DND-41 (cell line): Measurements from ENCODE around the gene PLEKHJ1.
"Not testable (repeated sequence)": the region's sequence is repeated elsewhere in the genome, so short reads cannot be mapped to it uniquely, and the experiment has no call there.

Experiments
- ATAC-seq: fragments of 200-7000 bp; cut with Tn5 transposase; 3 replicates; pipeline ENCODE4 v1.9.1; 2021; ENCODE audit warnings: low read depth; ENCODE audit not compliant: insufficient read depth
- DNase-seq: peaks from one replicate; pipeline ENCODE4 v3.0.0-alpha.2; 2020
- H2AFZ ChIP-seq: 2 replicates; pipeline ENCODE4 v1.6.0; 2012; ENCODE audit warnings: low read depth, low read length
- H3K27ac ChIP-seq: 2 replicates; pipeline ENCODE4 v1.5.1; 2012; ENCODE audit warnings: low read length, inconsistent platforms
- H3K27me3 ChIP-seq: fragments of 200-600 bp; sonication (generic); 2 replicates; pipeline ENCODE4 v1.6.0; 2012; ENCODE audit warnings: low read length, mild to moderate bottlenecking, inconsistent platforms; ENCODE audit not compliant: insufficient read depth, poor library complexity
- H3K36me3 ChIP-seq: 2 replicates; pipeline ENCODE4 v1.5.1; 2012; ENCODE audit warnings: low read length, inconsistent platforms; ENCODE audit not compliant: insufficient read depth
- H3K4me1 ChIP-seq: 2 replicates; pipeline ENCODE4 v1.5.1; 2012; ENCODE audit warnings: mild to moderate bottlenecking, low read length; ENCODE audit not compliant: insufficient read depth
- H3K4me2 ChIP-seq: 2 replicates; pipeline ENCODE4 v1.6.0; 2012; ENCODE audit warnings: mild to moderate bottlenecking, moderate library complexity, low read length, inconsistent platforms; ENCODE audit not compliant: insufficient read depth
- H3K4me3 ChIP-seq, 2 experiments: fragments of 200-600 bp in 1 of 2; shearing (Covaris generic) in 1 of 2; 2 replicates each; pipeline ENCODE4 v1.5.1; 2012 to 2016; ENCODE audit warnings: inconsistent platforms in 2 of 2, low read length in 2 of 2, mild to moderate bottlenecking in 2 of 2, low read depth in 1 of 2, moderate library complexity in 1 of 2
- H3K79me2 ChIP-seq: 2 replicates; pipeline ENCODE4 v1.6.0; 2012; ENCODE audit warnings: low read length, inconsistent platforms; ENCODE audit not compliant: insufficient read depth
- H3K9ac ChIP-seq: 2 replicates; pipeline ENCODE4 v1.6.0; 2012; ENCODE audit warnings: low read depth, mild to moderate bottlenecking, inconsistent platforms, low read length, moderate library complexity
- H3K9me3 ChIP-seq: 2 replicates; pipeline ENCODE4 v1.5.1; 2012; ENCODE audit warnings: low read length, moderate library complexity, mild to moderate bottlenecking, inconsistent platforms; ENCODE audit not compliant: insufficient read depth, severe bottlenecking
- H4K20me1 ChIP-seq: 2 replicates; pipeline ENCODE4 v1.6.0; 2012; ENCODE audit warnings: low read length; ENCODE audit not compliant: insufficient read depth
- CTCF ChIP-seq: IDR thresholded peaks from 2 replicates; pipeline ENCODE4 v1.5.1; 2012; ENCODE audit warnings: borderline replicate concordance, low read length, moderate library complexity, mild to moderate bottlenecking; ENCODE audit not compliant: poor library complexity, severe bottlenecking; ENCODE audit errors: extremely low read depth
- EZH2 ChIP-seq: IDR thresholded peaks from 3 replicates; pipeline ENCODE4 v1.6.1; 2012; ENCODE audit warnings: borderline replicate concordance, low read depth, mild to moderate bottlenecking, moderate library complexity, low read length, inconsistent platforms; ENCODE audit not compliant: severe bottlenecking

PLEKHJ1 gene

GRCh38 chr19:2282062-2282861, 46.1 kb upstream of the PLEKHJ1 start, which contains the start of gene PEAK3:
Gene PEAK3, minus strand, starts transcription at chr19:2282175. Its CDS starts 1,244 bp downstream, at chr19:2280931.
- Histone ChIP-seq H3K4me2 (no peak within 1 kb of the TSS), H3K79me2 (no peaks in the 10 kb centered on the region), H3K4me3 (no peak within 1 kb of the TSS), H4K20me1 (peaks cover under 1% of the 10 kb centered on the region; the same call in 1 of the 2 replicates), H3K36me3 (no peaks in the 10 kb centered on the region), H3K4me1 (no peaks in the 10 kb centered on the region), H3K9me3 (no peaks in the 10 kb centered on the region), H3K27me3 (no peaks in the 10 kb centered on the region), H2AFZ (no peak within 1 kb of the TSS), H3K27ac (no peak within 1 kb of the TSS), H3K9ac (no peak within 1 kb of the TSS)
- TF ChIP-seq EZH2 (no peak), CTCF (no peak)
- DNase-seq (no peak), ATAC-seq (no peak)

- not testable (repeated sequence) for H3K27ac ChIP-seq, H3K79me2 ChIP-seq, H3K4me1 ChIP-seq, H3K9me3 ChIP-seq, H3K4me2 ChIP-seq, ATAC-seq, H3K36me3 ChIP-seq, H4K20me1 ChIP-seq, H3K27me3 ChIP-seq, H3K9ac ChIP-seq, H3K4me3 ChIP-seq, H2AFZ ChIP-seq, DNase-seq
These were observed 45.3 kb upstream of the PLEKHJ1 start for GRCh38 chr19:2281265-2282061.

- DNase-seq, result no peak
- Histone ChIP-seq H4K20me1 (peaks cover 10% of the 10 kb centered on the region; the same call in 1 of the 2 replicates), H3K27me3 (no peaks in the 10 kb centered on the region), H3K9ac (no peak overlapping the region), H3K79me2 (0 out of 2 replicates have a peak, but pooled peaks cover 2% of the 10 kb centered on the region), H3K4me3 (no peak overlapping the region), H3K9me3 (no peaks in the 10 kb centered on the region), H3K4me1 (no peaks in the 10 kb centered on the region), H3K36me3 (peaks cover 7% of the 10 kb centered on the region), H3K4me2 (no peak overlapping the region), H3K27ac (no peak overlapping the region), H2AFZ (no peak overlapping the region)
- no peak for ATAC-seq
- TF ChIP-seq EZH2, result no peak
- no peak for TF ChIP-seq CTCF
These were observed 44.6 kb upstream of the PLEKHJ1 start for GRCh38 chr19:2280633-2281264.
